NB4 (cell line): Measurements from ENCODE around the gene STIP1.

ENCODE experiments used
- MAX ChIP-seq: IDR thresholded peaks from 2 replicates; pipeline ENCODE4 v1.6.1; 2011; ENCODE audit warnings: low read depth, low read length
- TF ChIP-seq, protein P1 (sequence below): IDR thresholded peaks from one replicate; pipeline ENCODE4 v1.5.1; 2012; ENCODE audit warnings: low read depth, low read length

DNA sequence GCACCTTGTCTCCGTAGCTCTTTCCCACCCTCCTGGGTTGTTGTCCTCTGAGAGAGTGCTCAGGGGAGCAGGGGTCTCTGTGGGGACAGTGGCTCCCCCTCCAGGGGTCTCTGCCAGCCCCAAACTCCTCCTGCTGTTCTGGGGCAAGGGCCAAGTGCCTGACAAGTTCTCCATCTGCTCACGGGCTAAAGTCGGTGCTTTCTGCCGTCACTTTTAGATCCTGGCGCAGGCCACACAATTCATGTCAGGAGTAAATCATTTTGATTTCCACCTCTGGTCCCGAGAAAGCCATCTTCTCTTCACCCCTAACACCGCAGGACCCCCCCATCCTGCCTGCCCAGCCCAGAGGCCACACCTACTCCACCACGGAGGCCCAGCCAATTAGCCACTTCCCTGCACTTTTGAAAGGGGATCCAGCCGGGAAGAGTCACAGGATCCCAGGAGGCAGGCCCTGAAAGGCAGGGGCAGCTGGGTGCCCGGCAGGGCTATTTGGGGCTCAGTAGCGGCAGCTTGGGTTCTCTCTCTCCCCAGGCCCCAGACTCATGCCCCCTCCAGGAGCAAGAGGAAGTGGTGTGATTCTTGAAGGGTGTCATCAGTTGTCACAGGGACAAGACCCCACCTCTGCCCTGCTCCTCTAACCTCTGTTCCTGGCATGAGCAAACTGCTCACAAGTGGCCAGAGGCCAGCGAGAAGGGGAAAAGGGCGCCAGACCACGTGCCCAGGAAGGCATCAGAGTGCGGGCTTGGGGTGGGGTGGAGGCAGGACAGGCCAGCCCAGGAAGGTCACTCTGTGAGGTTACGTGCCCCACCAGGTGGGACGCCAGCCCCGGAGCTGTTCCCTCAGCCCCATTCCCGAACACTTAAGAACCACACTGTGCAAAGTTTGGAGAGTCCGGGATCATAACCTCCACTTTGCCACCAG lies 21.3 kb upstream of the STIP1 start:
- TF ChIP-seq, protein P1, sequence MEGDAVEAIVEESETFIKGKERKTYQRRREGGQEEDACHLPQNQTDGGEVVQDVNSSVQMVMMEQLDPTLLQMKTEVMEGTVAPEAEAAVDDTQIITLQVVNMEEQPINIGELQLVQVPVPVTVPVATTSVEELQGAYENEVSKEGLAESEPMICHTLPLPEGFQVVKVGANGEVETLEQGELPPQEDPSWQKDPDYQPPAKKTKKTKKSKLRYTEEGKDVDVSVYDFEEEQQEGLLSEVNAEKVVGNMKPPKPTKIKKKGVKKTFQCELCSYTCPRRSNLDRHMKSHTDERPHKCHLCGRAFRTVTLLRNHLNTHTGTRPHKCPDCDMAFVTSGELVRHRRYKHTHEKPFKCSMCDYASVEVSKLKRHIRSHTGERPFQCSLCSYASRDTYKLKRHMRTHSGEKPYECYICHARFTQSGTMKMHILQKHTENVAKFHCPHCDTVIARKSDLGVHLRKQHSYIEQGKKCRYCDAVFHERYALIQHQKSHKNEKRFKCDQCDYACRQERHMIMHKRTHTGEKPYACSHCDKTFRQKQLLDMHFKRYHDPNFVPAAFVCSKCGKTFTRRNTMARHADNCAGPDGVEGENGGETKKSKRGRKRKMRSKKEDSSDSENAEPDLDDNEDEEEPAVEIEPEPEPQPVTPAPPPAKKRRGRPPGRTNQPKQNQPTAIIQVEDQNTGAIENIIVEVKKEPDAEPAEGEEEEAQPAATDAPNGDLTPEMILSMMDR, result no peak
- peak; percentile 27; the same call in 1 of the 2 replicates for TF ChIP-seq MAX
